SH-SY5Y (cell line): ENCODE data around the gene FAM168A.

Experiments used
- GATA2 ChIP-seq: IDR thresholded peaks from 2 replicates; pipeline ENCODE4 v1.6.1; 2011; ENCODE audit warnings: mild to moderate bottlenecking, low read depth, low read length
- GATA3 ChIP-seq: IDR thresholded peaks from 2 replicates; pipeline ENCODE4 v1.6.1; 2011; ENCODE audit warnings: low read depth, mild to moderate bottlenecking, low read length, moderate library complexity

The FAM168A gene

GRCh38 chr11:73528013-73528412, 69.9 kb downstream of the FAM168A start:
- TF ChIP-seq GATA2 (no peak), GATA3 (no peak)

- no peak for TF ChIP-seq GATA2
- no peak for TF ChIP-seq GATA3
These were observed 72.3 kb downstream of the FAM168A start for GRCh38 chr11:73525611-73526010.

- TF ChIP-seq GATA2 (no peak), GATA3 (no peak)
These were observed 73.1 kb downstream of the FAM168A start for GRCh38 chr11:73524774-73525173.

DNA sequence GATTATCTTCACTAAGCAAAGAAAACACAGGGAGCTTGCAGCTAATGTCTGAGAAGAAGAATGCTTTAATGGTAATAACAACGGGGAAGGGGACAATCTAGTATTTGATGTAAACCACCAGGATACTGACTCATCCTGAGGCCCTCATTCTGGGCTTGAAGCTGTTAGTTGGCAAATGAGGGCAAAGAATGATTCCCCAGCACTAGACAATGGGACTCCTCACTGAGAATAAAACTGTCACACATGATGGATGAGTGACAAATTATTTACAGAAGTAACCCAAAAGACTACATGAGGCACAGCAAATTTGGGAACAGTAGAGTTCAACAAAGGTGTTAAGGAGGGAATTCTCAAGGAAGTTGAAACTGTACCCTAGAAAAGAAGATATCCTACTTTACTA, 76.3 kb downstream of the FAM168A start:
- TF ChIP-seq GATA3 = no peak
- TF ChIP-seq GATA2 = no peak

DNA sequence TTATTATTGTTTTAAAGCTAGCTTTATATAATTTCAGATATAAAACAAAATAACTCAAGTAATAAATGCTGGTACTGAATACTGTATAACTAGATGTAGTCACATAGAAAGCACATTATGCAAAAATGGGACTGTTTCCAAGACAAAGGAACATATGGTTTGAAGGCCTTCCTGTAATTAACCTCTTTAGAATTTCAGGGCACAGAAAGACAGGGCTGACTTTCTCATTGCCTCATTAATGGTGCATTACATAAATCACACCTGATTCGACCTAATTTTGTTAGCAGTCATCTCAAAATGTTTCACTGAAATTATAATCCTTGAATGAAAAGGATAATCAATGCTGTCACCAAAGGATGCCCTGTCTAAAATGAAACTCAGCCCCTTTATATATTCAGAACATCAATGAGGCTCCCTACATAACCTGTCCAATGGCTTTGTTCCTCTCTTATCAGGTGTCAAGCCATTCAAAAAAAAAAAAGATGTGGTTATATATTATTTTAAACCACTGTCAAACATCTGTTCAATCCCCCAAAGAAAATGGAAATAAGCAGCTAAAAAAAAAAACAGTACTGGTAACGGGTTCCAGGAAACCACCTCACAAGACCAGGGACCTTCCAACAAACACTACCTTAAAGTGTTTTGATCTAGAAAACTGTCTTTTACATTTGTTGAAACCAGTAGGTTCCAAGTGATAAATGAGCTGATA, 77.4 kb downstream of the FAM168A start:
- TF ChIP-seq GATA3 (no peak), GATA2 (no peak)

- TF ChIP-seq GATA2 (no peak), GATA3 (no peak)
These were observed 78.6 kb downstream of the FAM168A start for GRCh38 chr11:73519266-73519665.

GRCh38 chr11:73518195-73518594, 79.7 kb downstream of the FAM168A start:
- no peak for TF ChIP-seq GATA3
- no peak for TF ChIP-seq GATA2

DNA sequence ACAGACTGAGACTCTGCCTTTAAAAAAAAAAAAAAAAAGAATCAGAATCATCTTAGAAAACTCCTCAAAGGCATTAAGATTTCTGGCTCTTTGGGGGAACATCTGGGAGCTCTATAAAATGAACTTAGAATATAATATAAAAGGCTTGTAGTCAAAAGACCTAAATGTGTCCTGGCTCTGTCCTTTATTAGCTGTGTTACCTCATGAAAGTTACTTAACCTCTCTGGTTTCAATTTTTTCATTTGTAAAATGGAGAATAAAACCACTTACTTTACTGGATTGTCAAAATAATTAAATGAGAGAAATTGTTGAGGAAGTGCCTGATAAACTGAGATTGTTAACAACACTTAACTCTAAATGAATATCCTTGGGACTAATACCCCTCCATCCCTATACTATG, 81.8 kb downstream of the FAM168A start:
- TF ChIP-seq GATA3 (no peak), GATA2 (no peak)

- TF ChIP-seq GATA3 = no peak
- TF ChIP-seq GATA2 = no peak
These were observed 84.2 kb downstream of the FAM168A start for GRCh38 chr11:73513707-73514106.

DNA sequence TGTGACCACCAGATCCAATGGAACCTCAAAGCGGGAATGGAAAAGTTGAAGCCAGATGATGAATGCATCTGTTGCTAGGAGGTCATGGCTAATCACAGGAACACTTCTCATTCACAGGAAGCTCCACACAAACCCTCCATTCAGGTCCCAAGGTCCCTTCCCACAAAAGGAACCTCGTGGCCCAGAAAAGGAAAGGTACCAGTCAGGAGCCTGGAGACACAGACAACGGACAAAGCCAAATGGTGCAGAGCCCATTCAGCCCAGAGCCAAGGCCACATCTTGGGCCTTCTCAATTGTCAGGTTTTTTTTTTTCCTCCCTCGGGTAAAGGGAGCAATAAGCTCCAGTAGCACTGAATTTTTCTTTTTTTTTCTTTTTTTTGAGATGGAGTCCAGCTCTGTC, 87.0 kb downstream of the FAM168A start:
- TF ChIP-seq GATA3 (no peak), GATA2 (no peak)

DNA sequence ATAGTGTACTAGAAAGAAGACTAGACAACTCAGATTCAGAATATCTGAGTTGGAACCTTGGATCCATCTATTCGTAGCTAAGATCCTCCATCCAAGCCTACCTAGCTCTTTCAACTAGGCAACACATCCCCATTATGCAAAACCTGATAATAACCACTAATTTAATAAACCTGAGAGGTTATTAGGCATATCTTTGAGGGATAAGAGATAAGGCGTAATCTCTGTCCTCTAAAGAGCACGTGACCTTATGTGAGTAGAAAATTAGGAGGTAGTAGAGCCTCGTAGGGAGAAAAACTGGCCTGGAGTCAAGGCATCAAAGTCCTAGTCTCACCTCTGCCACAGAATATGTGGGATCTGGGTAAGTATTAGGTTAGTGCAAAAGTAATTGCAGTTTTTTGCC, 87.8 kb downstream of the FAM168A start:
- TF ChIP-seq GATA2 = 0 out of 2 replicates have a peak, but pooled peaks have one; percentile 70
- no peak for TF ChIP-seq GATA3

DNA sequence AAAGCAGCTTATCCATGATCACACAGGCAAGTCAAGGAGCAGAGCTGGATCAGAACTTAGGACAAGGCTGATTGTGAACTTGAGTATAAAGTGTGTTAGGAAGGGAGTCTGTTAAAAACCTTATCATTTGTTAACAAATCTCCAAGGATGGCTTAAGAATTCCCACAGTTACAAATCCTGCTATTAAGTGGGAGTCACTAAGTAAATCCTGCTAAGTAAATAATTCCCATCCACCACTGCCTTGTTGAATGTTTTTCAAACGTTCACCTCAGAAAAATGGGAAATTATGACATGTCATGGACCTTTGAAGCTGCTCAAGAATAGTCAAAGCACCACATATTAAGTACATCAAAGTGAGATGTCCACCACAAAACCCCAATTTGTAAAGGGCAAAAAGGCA, 88.7 kb downstream of the FAM168A start:
- no peak for TF ChIP-seq GATA2
- TF ChIP-seq GATA3 = no peak

DNA sequence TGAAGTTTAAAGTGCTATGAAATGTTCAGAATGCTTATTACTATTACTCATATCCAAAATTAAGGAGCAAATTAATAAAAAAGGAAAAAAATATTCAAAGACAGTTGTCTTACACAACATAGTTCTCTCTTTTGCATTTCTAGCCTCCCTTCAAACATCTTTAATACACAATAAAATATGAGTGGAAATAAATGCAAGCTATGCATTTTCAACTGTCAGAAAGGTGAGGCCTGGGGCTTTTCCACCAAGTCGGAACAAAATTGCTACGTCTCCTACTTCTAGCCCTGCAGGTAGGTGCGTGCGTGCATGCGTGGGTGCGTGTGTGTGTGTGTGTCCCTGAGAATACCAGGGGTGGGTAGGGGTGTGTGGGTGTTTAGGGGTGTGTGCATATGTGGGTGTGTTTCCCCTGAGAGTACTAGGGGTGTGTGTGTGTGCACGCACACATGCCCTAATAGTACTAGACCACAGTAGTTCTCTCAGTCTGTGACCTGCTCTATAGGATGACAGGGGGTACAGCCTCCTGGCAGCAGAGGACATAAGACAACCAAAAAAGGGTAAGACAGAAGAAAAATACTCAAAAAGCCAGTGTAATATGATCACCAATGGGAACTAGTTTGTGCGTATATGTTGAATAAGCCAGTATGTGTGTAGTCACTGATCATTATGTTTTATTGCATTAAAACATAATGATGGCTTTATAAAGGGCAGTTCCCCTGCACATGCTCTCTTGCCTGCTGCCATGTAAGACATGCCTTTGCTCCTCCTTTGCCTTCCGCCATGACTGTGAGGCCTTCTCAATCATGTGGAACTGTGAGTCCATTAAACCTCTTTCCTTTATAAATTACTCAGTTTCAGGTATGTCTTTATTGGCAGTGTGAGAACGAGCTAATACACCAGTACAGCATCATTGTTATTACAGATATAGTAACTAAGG, 89.4 kb downstream of the FAM168A start:
- TF ChIP-seq GATA3 = no peak
- no peak for TF ChIP-seq GATA2

DNA sequence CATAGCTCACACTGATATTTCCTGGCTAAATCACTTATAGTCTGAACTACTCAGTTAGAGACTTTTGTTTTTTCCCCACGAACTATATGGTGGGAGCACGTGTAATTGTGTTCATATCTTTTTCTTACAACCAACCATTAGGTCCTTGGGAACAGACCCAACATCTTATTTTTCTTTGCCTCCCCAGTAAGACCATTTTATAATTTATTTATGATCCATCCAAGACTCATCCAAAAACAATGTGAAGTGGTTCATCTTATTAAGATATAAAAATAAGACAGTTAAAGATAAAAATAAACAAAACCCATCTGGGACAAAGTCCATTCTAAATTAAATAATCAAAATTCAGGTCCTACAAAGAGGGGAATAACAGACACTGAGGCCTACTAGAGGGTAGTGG, 90.8 kb downstream of the FAM168A start:
- TF ChIP-seq GATA2 = no peak
- no peak for TF ChIP-seq GATA3

DNA sequence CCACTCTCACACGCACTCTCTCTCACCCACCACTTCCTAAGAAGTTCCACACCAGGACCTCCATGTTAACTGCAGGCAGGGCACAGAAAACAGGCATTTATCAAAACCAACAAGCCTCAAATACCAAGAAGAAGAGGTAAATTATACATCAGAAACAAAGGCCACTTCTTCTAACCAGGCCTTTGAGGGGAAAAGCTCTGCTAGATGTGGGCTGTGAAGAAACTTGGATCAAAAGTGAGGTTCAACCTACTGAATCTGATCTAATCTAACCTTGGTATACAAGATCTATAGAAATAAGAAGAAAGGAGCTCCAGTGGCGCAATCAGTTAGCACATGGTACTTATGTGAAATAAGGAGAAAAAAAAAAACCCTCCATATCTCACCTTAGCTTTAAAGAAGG, 91.9 kb downstream of the FAM168A start:
- no peak for TF ChIP-seq GATA2
- TF ChIP-seq GATA3 = no peak
